Rectal smooth muscle tissue (tissue), 1 donor: Measurements from ENCODE around the gene CCDC30.
"Not testable (repeated sequence)": the region's sequence is repeated elsewhere in the genome, so short reads cannot be mapped to it uniquely, and the experiment has no call there.

Experiments used
- H3K27ac ChIP-seq: one replicate; pipeline ENCODE4 v1.7.0; 2013; ENCODE audit warnings: low read depth, low read length, inconsistent platforms
- H3K27me3 ChIP-seq: one replicate; pipeline ENCODE4 v1.7.0; 2013; ENCODE audit warnings: low read length; ENCODE audit not compliant: control insufficient read depth, insufficient read depth
- H3K36me3 ChIP-seq: one replicate; pipeline ENCODE4 v1.7.0; 2013; ENCODE audit warnings: low read length; ENCODE audit not compliant: control insufficient read depth, insufficient read depth
- H3K4me1 ChIP-seq: one replicate; pipeline ENCODE4 v1.7.0; 2013; ENCODE audit warnings: low read length; ENCODE audit not compliant: control insufficient read depth, insufficient read depth
- H3K4me3 ChIP-seq: one replicate; pipeline ENCODE4 v1.7.0; 2013; ENCODE audit warnings: low read length
- H3K9ac ChIP-seq: one replicate; pipeline ENCODE4 v1.7.0; 2013; ENCODE audit warnings: low read length

The CCDC30 gene

DNA sequence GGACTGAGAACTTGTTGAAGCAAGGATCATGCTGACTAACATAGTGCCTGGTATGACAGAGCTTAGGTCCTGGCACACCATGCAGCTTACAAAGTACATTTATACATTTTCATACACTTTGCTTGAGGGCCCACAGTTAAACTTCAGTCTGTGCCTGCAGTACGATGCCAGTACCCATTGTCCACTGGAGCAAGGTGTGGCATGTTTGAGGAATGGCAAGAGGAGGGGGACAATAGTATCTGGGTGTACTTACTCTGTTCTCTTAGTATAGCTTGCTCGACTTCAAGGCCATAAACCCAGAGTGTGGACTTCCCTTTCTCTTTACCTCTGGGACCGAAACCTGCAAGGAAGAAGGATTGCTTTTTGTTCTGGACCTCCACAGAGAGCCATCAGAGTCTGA, 212.4 kb downstream of the CCDC30 start:
- H3K36me3 ChIP-seq = no peaks in the 10 kb centered on the region

DNA sequence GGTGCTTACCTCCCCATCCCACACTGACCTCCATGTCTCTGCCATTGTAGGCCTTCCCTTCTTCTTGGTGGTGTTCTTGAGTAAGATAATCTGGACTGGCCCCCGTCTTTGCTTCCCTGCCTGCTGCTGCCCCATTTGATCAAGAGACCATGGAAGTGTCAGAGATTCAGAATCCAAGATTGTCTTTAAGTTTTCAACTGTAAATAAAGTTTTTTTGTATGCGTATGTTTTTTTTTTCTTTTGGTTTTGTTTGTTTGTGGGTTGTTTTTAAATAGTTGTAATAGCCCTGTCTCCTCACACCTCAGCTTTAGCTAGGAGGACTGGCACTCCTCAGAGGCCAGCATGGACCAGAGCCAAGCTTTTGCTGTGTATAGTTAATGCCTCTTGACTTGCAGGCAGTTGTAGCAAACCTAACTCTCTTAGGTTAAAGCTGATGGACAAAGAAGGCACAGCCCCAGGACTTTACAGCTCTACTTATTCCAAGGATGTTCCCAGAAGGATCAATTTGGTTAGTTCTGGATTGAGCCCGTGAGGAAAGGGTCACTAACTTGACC, 213.5 kb downstream of the CCDC30 start:
- no peaks in the 10 kb centered on the region for H3K36me3 ChIP-seq
- no peak overlapping the region for H3K27ac ChIP-seq
- no peaks in the 10 kb centered on the region for H3K27me3 ChIP-seq
- no peak overlapping the region for H3K4me3 ChIP-seq
- no peak overlapping the region for H3K9ac ChIP-seq
- H3K4me1 ChIP-seq = peaks cover 5% of the 10 kb centered on the region

More for the DNA sequence above, 212.4 kb downstream of the CCDC30 start:
- no peaks in the 10 kb centered on the region for H3K4me1 ChIP-seq
- no peaks in the 10 kb centered on the region for H3K27me3 ChIP-seq
- H3K4me3 ChIP-seq = no peak overlapping the region
- no peak overlapping the region for H3K27ac ChIP-seq
- no peak overlapping the region for H3K9ac ChIP-seq

DNA sequence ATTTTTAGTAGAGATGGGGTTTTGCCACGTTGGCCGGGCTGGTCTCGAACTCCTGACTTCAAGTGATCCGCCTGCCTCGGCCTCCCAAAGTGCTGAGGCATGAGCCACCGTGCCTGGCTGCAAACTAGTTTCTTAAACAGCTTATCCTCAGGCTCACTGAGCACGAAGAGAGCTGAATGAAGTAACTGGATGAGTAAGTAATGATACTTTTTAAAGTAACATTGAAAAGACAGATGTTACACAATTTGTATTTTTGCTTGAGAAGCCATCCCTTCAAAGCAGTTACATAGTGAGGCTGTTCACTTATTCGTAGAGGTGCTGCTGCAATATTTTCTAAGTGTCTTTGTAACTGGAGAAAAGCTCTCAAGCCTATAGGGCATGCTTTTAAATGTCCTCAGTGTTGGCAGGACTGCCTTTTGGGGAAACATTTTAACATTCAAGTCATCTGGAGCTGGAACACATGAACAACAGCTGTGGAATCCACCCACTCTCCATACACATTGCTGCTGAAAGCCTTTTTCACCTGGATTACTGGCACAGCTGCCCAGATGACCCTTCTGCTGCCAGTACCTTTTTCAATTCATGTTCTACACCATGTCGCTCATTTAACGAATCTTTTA, 216.4 kb downstream of the CCDC30 start:
- no peak overlapping the region for H3K27ac ChIP-seq
- H3K9ac ChIP-seq = no peak overlapping the region
- peaks cover 4% of the 10 kb centered on the region for H3K36me3 ChIP-seq
- peaks cover 16% of the 10 kb centered on the region for H3K4me1 ChIP-seq
- H3K27me3 ChIP-seq = no peaks in the 10 kb centered on the region
- H3K4me3 ChIP-seq = no peak overlapping the region

DNA sequence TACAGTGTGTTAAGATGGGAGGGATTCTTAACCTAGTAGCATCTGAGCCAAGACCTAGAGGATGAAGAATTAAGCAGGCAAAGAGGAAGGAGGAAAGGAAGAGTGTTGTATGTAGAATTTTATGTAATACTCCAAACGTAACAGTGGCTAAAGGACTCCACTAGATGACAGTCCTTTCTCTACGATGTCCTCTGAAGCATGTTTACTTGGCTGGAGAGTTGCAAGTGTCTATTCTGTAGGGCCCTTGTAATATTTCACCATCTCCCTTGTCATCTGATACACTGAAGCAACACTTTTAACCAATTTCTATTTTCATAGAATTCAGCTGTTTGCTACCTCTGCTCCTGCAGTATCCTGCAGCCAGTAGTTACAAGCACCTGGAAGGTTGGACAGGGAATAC, 217.0 kb downstream of the CCDC30 start:
- Histone ChIP-seq H3K4me3 (no peak overlapping the region), H3K9ac (no peak overlapping the region), H3K36me3 (peaks cover 4% of the 10 kb centered on the region), H3K4me1 (peaks cover 16% of the 10 kb centered on the region), H3K27me3 (no peaks in the 10 kb centered on the region), H3K27ac (no peak overlapping the region)

DNA sequence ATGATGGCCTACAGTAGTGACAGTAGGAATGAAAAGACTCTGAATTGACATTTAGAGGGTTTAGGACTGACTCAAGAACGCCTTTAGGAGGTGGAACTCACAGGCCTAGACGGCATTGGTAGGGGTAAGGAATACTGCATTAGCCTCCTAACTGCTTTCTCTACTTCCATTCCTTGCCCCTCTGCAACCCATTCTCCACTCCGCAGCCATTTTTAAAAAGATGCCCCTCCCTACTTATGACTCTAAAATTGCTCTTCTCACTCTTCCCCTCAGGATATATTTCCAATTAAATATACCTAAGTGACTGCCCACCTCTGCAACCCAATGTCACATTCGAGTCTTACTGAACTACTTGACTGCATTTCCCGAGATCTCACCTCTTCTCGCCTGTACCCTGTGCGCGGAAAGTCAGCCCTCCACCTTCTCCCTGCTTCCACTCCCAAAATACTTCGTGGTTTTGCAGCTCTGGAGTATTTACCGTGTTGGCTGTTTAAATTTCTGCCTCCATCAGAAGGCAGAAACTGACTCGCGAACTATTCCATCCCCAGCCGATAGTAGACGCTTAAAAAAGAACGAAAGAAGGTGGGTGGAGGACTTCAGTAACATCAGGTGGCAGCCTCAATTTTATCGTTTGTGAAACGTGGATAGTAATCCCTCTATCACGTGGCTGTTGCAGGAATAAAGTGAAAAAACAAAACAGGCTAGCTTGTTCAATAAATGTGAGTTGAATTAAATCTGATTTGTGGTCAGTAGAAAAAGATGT, 218.0 kb downstream of the CCDC30 start:
- peak overlapping the region; percentile 75 for H3K4me3 ChIP-seq
- H3K27ac ChIP-seq = peak overlapping the region; percentile 87
- no peak overlapping the region for H3K9ac ChIP-seq
- peaks cover 16% of the 10 kb centered on the region for H3K4me1 ChIP-seq
- H3K27me3 ChIP-seq = no peaks in the 10 kb centered on the region
- H3K36me3 ChIP-seq = peaks cover 4% of the 10 kb centered on the region

DNA sequence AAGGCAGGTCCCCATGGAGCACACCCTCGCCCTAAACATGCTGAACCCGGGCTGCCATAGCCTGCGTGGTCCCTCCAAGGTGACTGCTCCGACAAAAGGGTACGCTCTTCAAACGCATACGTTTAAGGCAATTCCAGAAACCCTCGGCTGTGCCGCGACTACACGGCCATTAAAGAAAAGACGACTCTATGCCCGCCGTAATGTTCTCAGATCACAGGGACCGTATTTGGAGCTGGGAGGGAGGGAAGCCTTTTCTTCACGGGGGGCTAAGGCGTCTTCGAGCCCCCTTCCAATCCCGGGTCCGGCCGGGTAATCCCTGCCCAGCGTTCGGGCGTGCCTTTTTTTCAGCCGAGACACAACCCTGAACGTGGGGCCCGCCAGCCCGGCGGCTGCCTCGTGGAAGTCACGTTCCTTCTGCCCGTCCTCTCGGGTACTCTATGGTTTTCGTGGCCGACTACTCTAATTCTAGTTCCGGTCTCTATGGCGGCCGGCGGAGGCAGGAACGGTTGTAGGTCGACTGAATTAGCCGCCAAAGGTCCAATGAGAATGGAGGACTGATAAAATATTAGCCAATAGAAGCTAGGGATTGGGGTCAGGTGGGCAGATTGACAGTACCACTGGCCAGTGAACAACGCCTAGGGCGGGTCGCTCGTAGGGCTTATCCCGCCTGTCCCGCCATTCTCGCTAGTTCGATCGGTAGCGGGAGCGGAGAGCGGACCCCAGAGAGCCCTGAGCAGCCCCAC, 218.8 kb downstream of the CCDC30 start, which contains the start of gene YBX1:
YBX1 (plus strand) TSS at position 678 of the 743 bp plus-strand sequence. CDS start 148 bp downstream, outside the sequence.
- Histone ChIP-seq H3K27ac (peak within 1 kb of the TSS; percentile 87), H3K36me3 (peaks cover 4% of the 10 kb centered on the region), H3K4me3 (peak within 1 kb of the TSS; percentile 75), H3K27me3 (no peaks in the 10 kb centered on the region), H3K9ac (peak within 1 kb of the TSS; percentile 20), H3K4me1 (peaks cover 16% of the 10 kb centered on the region)

DNA sequence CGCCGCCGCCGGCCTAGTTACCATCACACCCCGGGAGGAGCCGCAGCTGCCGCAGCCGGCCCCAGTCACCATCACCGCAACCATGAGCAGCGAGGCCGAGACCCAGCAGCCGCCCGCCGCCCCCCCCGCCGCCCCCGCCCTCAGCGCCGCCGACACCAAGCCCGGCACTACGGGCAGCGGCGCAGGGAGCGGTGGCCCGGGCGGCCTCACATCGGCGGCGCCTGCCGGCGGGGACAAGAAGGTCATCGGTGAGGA, 219.3 kb downstream of the CCDC30 start:
- H3K27me3 ChIP-seq, H3K36me3 ChIP-seq, H3K9ac ChIP-seq: not testable (repeated sequence)
- H3K27ac ChIP-seq = peak overlapping the region; percentile 77
- H3K4me1 ChIP-seq = peaks cover 16% of the 10 kb centered on the region
- H3K4me3 ChIP-seq = peak overlapping the region; percentile 67

DNA sequence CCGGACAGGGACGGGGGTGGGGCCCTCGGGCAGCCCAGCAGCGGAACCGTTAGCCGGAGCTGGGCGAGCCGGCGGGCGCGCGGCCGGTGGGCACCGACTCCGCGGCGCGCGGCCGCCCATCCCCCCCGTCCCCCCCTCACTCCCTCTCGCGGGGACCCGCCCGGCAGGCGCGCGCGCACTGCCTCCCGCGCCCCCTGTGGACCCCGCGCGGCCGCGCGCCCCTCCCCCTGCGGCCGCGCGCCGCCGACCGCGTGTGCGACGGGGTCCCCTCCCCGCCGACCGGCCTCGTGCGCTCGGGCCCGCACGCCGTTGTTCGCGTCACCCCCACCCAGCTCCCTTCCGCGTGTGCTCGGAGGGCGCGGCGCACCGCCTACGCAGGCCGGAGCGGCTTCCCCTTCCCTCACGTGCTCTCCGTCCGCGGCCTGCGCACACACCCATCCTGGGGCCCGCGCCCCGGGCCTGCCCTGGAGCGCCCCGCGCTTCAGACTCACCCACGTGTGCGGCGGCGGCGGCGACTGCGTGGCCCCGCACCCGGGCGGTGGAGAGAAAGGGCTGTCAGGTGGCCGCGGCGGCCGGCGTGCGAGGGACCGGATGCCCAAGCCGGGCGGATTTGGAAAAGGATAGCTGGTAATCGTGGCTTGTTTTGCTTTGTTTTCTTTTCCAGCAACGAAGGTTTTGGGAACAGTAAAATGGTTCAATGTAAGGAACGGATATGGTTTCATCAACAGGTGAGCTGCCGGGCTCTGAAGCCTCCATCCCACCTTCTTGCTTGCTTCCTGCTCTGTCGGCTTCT, 219.8 kb downstream of the CCDC30 start:
- Histone ChIP-seq H3K4me3 (peak overlapping the region; percentile 67), H3K27me3 (no peaks in the 10 kb centered on the region), H3K4me1 (peaks cover 16% of the 10 kb centered on the region), H3K9ac (no peak overlapping the region), H3K36me3 (peaks cover 4% of the 10 kb centered on the region), H3K27ac (peak overlapping the region; percentile 77)

DNA sequence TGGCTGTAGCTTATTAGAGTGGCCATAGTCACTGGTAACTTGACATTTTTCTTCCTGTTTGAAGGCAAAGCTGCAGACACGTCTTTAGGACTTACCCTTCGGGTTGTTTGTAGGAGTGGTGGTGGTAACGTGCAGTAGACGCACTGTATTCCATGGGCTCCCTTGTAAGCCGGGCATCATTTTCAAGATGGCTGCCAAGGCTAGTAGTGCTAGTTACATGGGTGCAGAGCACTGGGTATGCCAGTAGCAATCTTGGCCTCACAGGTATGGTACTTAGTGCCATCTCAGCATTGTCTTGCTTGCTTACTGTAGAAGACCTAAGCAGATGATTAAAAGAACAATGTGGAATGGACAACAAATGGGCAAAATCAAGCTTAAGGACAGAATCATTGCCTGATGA, 221.1 kb downstream of the CCDC30 start:
- Histone ChIP-seq H3K27ac (no peak overlapping the region), H3K4me3 (peak overlapping the region; percentile 67), H3K9ac (no peak overlapping the region), H3K36me3 (peaks cover 4% of the 10 kb centered on the region), H3K4me1 (peaks cover 16% of the 10 kb centered on the region), H3K27me3 (no peaks in the 10 kb centered on the region)

DNA sequence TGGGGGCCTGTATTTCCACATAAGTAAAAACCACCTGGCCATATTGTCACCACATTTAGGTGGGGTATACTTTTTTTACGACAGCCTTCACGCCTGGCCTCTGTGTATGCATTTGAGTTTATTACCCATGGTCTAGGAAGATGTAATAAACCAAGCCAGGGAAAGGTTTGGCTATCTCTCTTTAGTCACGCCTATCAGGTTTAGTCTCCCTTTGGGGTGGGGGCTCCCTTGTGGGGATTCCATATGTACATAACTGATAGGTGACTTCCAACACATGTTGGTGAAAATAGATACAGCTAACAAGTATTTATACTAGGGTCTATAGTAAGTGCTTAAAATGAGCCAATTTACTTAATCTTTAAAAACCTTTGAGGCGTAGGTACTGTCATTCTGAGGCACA, 223.3 kb downstream of the CCDC30 start:
- peaks cover 4% of the 10 kb centered on the region for H3K36me3 ChIP-seq
- H3K9ac ChIP-seq = no peak overlapping the region
- H3K27me3 ChIP-seq = no peaks in the 10 kb centered on the region
- H3K4me3 ChIP-seq = no peak overlapping the region
- H3K27ac ChIP-seq = no peak overlapping the region
- peaks cover 17% of the 10 kb centered on the region for H3K4me1 ChIP-seq

DNA sequence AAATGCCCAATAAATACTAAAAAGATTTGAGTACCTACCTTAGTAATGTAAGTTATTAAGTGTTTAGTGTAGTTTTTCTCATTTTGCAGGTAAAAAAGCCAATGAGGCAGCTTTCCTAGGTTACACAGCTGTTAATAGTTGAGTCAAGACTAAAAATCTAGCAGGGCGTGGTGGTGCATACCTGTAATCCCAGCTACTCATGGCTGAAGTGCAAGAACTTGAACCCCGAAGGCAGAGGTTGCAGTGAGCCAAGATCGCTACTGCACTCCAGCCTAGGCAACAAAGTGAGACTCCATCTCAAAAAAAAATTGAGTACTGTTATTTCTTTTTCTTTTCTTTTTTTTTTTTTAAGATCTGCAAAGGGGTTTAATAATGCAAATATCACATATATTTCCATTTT, 226.8 kb downstream of the CCDC30 start:
- no peak overlapping the region for H3K9ac ChIP-seq
- H3K4me3 ChIP-seq = no peak overlapping the region
- H3K36me3 ChIP-seq = no peaks in the 10 kb centered on the region
- no peak overlapping the region for H3K27ac ChIP-seq
- no peaks in the 10 kb centered on the region for H3K27me3 ChIP-seq
- peaks cover 5% of the 10 kb centered on the region for H3K4me1 ChIP-seq
